HCT116 (cell line): ENCODE results near the gene CDH13. TPM values are rescaled to one million over a fixed set of nuclear protein-coding genes. Genes with fewer than 3 reads are reported as not detected.

Source experiments
- ATAC-seq: fragments of 200-7000 bp; cut with Tn5 transposase; 2 replicates; pipeline ENCODE4 v1.9.1; 2020; ENCODE audit warnings: mild to moderate bottlenecking, moderate library complexity
- BruUV-seq: library from RNA; stranded (reverse); fragments of 400-500 nt; replicated peaks from 2 replicates; lab custom pipeline; 2021; lab: Mats Ljungman, UMichigan
- CTCF ChIA-PET: fragments of 300-600 bp; sonication (Branson Sonifier 250); formaldehyde crosslinking; loops from one replicate; lab custom pipeline; 2021; ENCODE audit warnings: antibody characterized with exemption; lab: Charles Lee
- POLR2A ChIA-PET: fragments of 300-600, 350-600 bp; sonication (Branson Sonifier 250); formaldehyde crosslinking; loops from one replicate; lab custom pipeline; 2021; ENCODE audit warnings: antibody characterized with exemption; lab: Charles Lee
- RAD21 ChIA-PET, 2 experiments: fragments of 300-600 bp; sonication (Branson Sonifier 250); formaldehyde crosslinking; loops; one replicate each; lab custom pipeline; 2023; ENCODE audit warnings: low total read pairs in 2 of 2; ENCODE audit not compliant: uncharacterized antibody in 2 of 2, unreplicated experiment in 2 of 2, low non-redundant PET in 1 of 2; lab: Charles Lee
- DNase-seq: peaks from one replicate; pipeline ENCODE4 v3.0.0-alpha.2; 2010; ENCODE audit warnings: low read depth, low spot score
- H2AFZ ChIP-seq: fragments of 200-600 bp; shearing (Covaris generic), sonication (generic); 2 replicates; pipeline ENCODE4 v1.6.1; 2017; ENCODE audit warnings: low read depth, mixed run types, mixed read lengths, antibody characterized with exemption, low read length; ENCODE audit not compliant: poor library complexity, severe bottlenecking
- H3K27ac ChIP-seq: 2 replicates; pipeline ENCODE4 v1.5.1; 2012; ENCODE audit warnings: low read depth, low read length
- H3K27me3 ChIP-seq: fragments of 200-600 bp; sonication (generic); 2 replicates; pipeline ENCODE4 v1.6.1; 2016; ENCODE audit warnings: mixed run types, low read length, mixed read lengths; ENCODE audit not compliant: insufficient read depth
- H3K36me3 ChIP-seq, 2 experiments: fragments of 200-500 bp in 1 of 2; fragments of 200-600 bp in 1 of 2; sonication (Bioruptor generic) in 1 of 2; sonication (generic) in 1 of 2; 2 replicates each; pipeline versions ENCODE4 v1.5.1 to v1.6.1; 2014 to 2016; ENCODE audit warnings: low read length in 2 of 2, inconsistent platforms in 1 of 2, mixed read lengths in 1 of 2, mixed run types in 1 of 2; ENCODE audit not compliant: insufficient read depth in 2 of 2, control insufficient read depth in 1 of 2
- H3K4me1 ChIP-seq, 2 experiments: fragments of 200-600 bp in 1 of 2; sonication (generic) in 1 of 2; 2 replicates each; pipeline versions ENCODE4 v1.5.1 to v1.6.1; 2012 to 2017; ENCODE audit warnings: low read length in 2 of 2, inconsistent platforms in 1 of 2, mild to moderate bottlenecking in 1 of 2, mixed read lengths in 1 of 2, mixed run types in 1 of 2, moderate library complexity in 1 of 2; ENCODE audit not compliant: insufficient read depth in 2 of 2, control insufficient read depth in 1 of 2
- H3K4me2 ChIP-seq: fragments of 200-600 bp; sonication (generic); 2 replicates; pipeline ENCODE4 v1.6.1; 2017; ENCODE audit warnings: mixed run types, low read length, mixed read lengths
- H3K4me3 ChIP-seq, 2 experiments: fragments of 200-600 bp in 1 of 2; sonication (generic) in 1 of 2; replicated peaks in 1 of 2; 2 replicates each; pipeline ENCODE4 v1.5.1; 2011 to 2016; ENCODE audit warnings: low read length in 2 of 2, control low read depth in 1 of 2, low read depth in 1 of 2, mild to moderate bottlenecking in 1 of 2, mixed read lengths in 1 of 2, mixed run types in 1 of 2
- H3K79me2 ChIP-seq: fragments of 200-600 bp; sonication (generic); 2 replicates; pipeline ENCODE4 v1.6.1; 2017; ENCODE audit warnings: mild to moderate bottlenecking, mixed run types, low read length, moderate library complexity, mixed read lengths; ENCODE audit not compliant: insufficient read depth
- H3K9ac ChIP-seq: fragments of 200-600 bp; sonication (generic); 2 replicates; pipeline ENCODE4 v1.6.1; 2016; ENCODE audit warnings: low read length, mixed read lengths
- H3K9me2 ChIP-seq: fragments of 200-600 bp; sonication (generic), shearing (Covaris generic); 2 replicates; pipeline ENCODE4 v1.6.1; 2017; ENCODE audit warnings: mixed run types, mild to moderate bottlenecking, moderate library complexity; ENCODE audit not compliant: insufficient read depth
- H3K9me3 ChIP-seq, 2 experiments: fragments of 200-500 bp in 1 of 2; fragments of 200-600 bp in 1 of 2; sonication (Bioruptor generic) in 1 of 2; sonication (generic) in 1 of 2; 2 replicates each; pipeline ENCODE4 v1.6.1; 2014 to 2017; ENCODE audit warnings: low read length in 2 of 2, mixed read lengths in 2 of 2, inconsistent platforms in 1 of 2, low read depth in 1 of 2, mild to moderate bottlenecking in 1 of 2, mixed run types in 1 of 2, moderate library complexity in 1 of 2; ENCODE audit not compliant: control insufficient read depth in 1 of 2, insufficient read depth in 1 of 2
- H4K20me1 ChIP-seq: fragments of 200-600 bp; sonication (generic), shearing (Covaris generic); 2 replicates; pipeline ENCODE4 v1.6.1; 2017; ENCODE audit warnings: mixed run types, mild to moderate bottlenecking, moderate library complexity; ENCODE audit not compliant: insufficient read depth
- CBX3 ChIP-seq: IDR thresholded peaks from 2 replicates; pipeline ENCODE4 v1.6.1; 2012; ENCODE audit warnings: low read depth
- EGR1 ChIP-seq: IDR thresholded peaks from 2 replicates; pipeline ENCODE4 v1.6.1; 2012; ENCODE audit warnings: low read depth
- EZH2 ChIP-seq: fragments of 200-600 bp; sonication (generic); IDR thresholded peaks from 2 replicates; pipeline ENCODE4 v1.6.1; 2017; ENCODE audit warnings: antibody characterized with exemption, mixed run types
- EZH2phosphoT487 ChIP-seq: fragments of 200-600 bp; IDR thresholded peaks from 2 replicates; pipeline ENCODE4 v1.6.1; 2018; ENCODE audit warnings: antibody characterized with exemption, borderline replicate concordance
- FOSL1 ChIP-seq: IDR thresholded peaks from 2 replicates; pipeline ENCODE4 v1.6.1; 2012; ENCODE audit warnings: low read depth
- JUND ChIP-seq: IDR thresholded peaks from 2 replicates; pipeline ENCODE4 v1.6.1; 2012
- POLR2A ChIP-seq: IDR thresholded peaks from 2 replicates; pipeline ENCODE4 v1.7.0; 2011; ENCODE audit warnings: borderline replicate concordance; ENCODE audit not compliant: insufficient read depth, insufficient read length; ENCODE audit errors: extremely low read depth
- POLR2AphosphoS5 ChIP-seq: IDR thresholded peaks from 2 replicates; pipeline ENCODE4 v1.6.1; 2011; ENCODE audit warnings: mild to moderate bottlenecking, low read depth, low read length, moderate library complexity
- RAD21 ChIP-seq: IDR thresholded peaks from 2 replicates; pipeline ENCODE4 v1.6.1; 2012; ENCODE audit warnings: low read depth, mild to moderate bottlenecking
- SIN3A ChIP-seq: IDR thresholded peaks from 2 replicates; pipeline ENCODE4 v1.6.1; 2012; ENCODE audit warnings: low read depth
- TCF7L2 ChIP-seq: IDR thresholded peaks from 2 replicates; pipeline ENCODE4 v1.7.0; 2011; ENCODE audit warnings: borderline replicate concordance, inconsistent platforms; ENCODE audit not compliant: insufficient read depth, insufficient read length; ENCODE audit errors: extremely low read depth
- YY1 ChIP-seq: IDR thresholded peaks from 2 replicates; pipeline ENCODE4 v1.6.1; 2011; ENCODE audit warnings: low read length, low read depth, moderate library complexity, mild to moderate bottlenecking; ENCODE audit not compliant: insufficient replicate concordance; ENCODE audit errors: extremely low read depth
- ZFX ChIP-seq: fragments of 450-650 bp; IDR thresholded peaks from 2 replicates; pipeline ENCODE4 v1.6.1; 2017
- ZNF274 ChIP-seq: fragments of 200-500 bp; sonication (Bioruptor generic); IDR thresholded peaks from 2 replicates; pipeline ENCODE4 v1.6.1; 2014; ENCODE audit warnings: mild to moderate bottlenecking, low read depth, low read length, inconsistent platforms
- intact Hi-C: fragments of 100-400 bp; cut with micrococcal nuclease; formaldehyde crosslinking; loops from 2 replicates; pipeline ENCODE4 v1.10.0; 2022
- total RNA-seq: library from RNA; stranded (reverse); gene quantifications from one replicate; pipeline ENCODE4 v1.2.1, GENCODE V29; 2021; ENCODE audit not compliant: unreplicated experiment
- TF ChIP-seq, protein P1 (sequence below): IDR thresholded peaks from 2 replicates; pipeline ENCODE4 v1.6.1; 2011; ENCODE audit warnings: mild to moderate bottlenecking, low read length, moderate library complexity; ENCODE audit not compliant: insufficient replicate concordance; ENCODE audit errors: extremely low read depth
- TF ChIP-seq, protein P2 (sequence below), 3 experiments: fragments of 200-600 bp in 1 of 3; sonication (generic) in 1 of 3; IDR thresholded peaks in 2 of 3; conservative IDR thresholded peaks in 1 of 3; 2 replicates each; pipeline ENCODE4 v1.5.1; 2012 to 2017; ENCODE audit warnings: low read depth in 2 of 3, low read length in 2 of 3, antibody characterized with exemption in 1 of 3, borderline replicate concordance in 1 of 3, control low read depth in 1 of 3, mild to moderate bottlenecking in 1 of 3, mixed read lengths in 1 of 3, mixed run types in 1 of 3, moderate library complexity in 1 of 3; ENCODE audit not compliant: insufficient read depth in 1 of 3
- TF ChIP-seq, protein P3 (sequence below): IDR thresholded peaks from 2 replicates; pipeline ENCODE4 v1.6.1; 2012
- TF ChIP-seq, protein P4 (sequence below): IDR thresholded peaks from 2 replicates; pipeline ENCODE4 v1.6.1; 2012

CDH13 gene
- total RNA-seq, 1 experiment from 2014 or later = not detected

DNA sequence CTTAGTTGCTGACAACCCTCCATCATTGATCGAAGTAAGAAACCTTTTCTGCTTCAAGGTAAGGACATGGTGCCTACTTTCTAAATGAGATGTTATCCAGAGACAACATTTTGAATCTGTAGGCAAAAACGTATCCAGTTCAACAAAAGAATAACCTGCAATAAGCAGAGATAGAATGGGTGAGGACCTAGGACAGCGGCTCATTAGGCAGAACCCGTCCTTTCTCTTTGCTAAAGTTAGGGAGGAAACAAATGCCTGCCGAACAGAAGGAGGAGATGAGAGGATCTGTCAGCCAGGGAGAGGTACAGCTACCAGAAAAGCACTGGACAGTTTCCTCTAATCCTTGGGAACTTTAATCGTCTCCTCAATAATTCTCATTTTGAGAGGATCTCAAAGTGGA lies 183.3 kb downstream of the CDH13 start:
- intact Hi-C loops = no loop called here
- no peaks in the 10 kb centered on the region for H4K20me1 ChIP-seq
- H3K4me3 ChIP-seq = no peak overlapping the region
- POLR2A ChIA-PET = no interaction called here
- no peak for ATAC-seq
- RAD21 ChIA-PET = no interaction called here
- H3K36me3 ChIP-seq = no peaks in the 10 kb centered on the region
- H2AFZ ChIP-seq = no peak overlapping the region
- H3K27me3 ChIP-seq = no peaks in the 10 kb centered on the region
- no TSS peak for BruUV-seq
- no peaks in the 10 kb centered on the region for H3K4me1 ChIP-seq
- H3K9me2 ChIP-seq = no peaks in the 10 kb centered on the region
- no peak for DNase-seq
- no peak overlapping the region for H3K4me2 ChIP-seq
- peaks cover 2 to 9% of the 10 kb centered on the region in 2 experiments; a peak in 2 of 4 replicates for H3K9me3 ChIP-seq
- TF ChIP-seq EZH2phosphoT487 = no peak
- no peak for TF ChIP-seq EZH2
- no peaks in the 10 kb centered on the region for H3K79me2 ChIP-seq
- H3K27ac ChIP-seq = no peak overlapping the region
- H3K9ac ChIP-seq = no peak overlapping the region
- CTCF ChIA-PET = no interaction called here

DNA sequence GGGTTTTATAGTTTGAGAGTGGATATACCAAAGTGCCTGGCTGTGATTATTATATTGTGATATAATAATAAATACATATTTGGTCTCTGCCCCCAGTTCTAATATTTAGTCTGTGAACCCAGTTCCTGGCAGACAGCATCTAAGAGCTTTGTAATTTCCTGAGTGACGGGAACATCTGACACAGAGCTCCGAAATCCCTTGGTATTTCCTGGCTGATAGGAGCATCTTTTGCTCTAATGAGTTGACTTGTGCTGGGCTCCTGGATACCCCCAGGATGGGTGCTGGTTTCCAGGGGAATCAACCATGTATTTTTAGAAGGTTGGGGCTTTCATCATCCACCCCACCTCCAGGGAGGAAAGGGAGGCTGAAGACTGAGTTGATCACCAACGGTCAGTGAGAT lies 187.3 kb downstream of the CDH13 start:
- ChIA-PET RAD21 (no interaction called here), CTCF (no interaction called here), POLR2A (no interaction called here)
- no peaks in the 10 kb centered on the region for H3K27me3 ChIP-seq
- DNase-seq = no peak
- no peak overlapping the region for H2AFZ ChIP-seq
- no peak overlapping the region for H3K4me2 ChIP-seq
- intact Hi-C loops = no loop called here
- H3K79me2 ChIP-seq = no peaks in the 10 kb centered on the region
- H3K4me3 ChIP-seq = no peak overlapping the region
- no peaks in the 10 kb centered on the region for H3K36me3 ChIP-seq
- no peak overlapping the region for H3K9ac ChIP-seq
- no peaks in the 10 kb centered on the region for H3K9me2 ChIP-seq
- no peak for ATAC-seq
- peaks cover 5 to 8% of the 10 kb centered on the region in 2 experiments; a peak in 2 of 4 replicates for H3K9me3 ChIP-seq
- TF ChIP-seq ZFX (no peak), EZH2 (no peak), TCF7L2 (no peak), FOSL1 (no peak), YY1 (no peak), SIN3A (no peak), JUND (no peak), ZNF274 (no peak), RAD21 (no peak), CBX3 (no peak), EGR1 (no peak), POLR2AphosphoS5 (no peak), POLR2A (no peak)
- TF ChIP-seq, protein P1, sequence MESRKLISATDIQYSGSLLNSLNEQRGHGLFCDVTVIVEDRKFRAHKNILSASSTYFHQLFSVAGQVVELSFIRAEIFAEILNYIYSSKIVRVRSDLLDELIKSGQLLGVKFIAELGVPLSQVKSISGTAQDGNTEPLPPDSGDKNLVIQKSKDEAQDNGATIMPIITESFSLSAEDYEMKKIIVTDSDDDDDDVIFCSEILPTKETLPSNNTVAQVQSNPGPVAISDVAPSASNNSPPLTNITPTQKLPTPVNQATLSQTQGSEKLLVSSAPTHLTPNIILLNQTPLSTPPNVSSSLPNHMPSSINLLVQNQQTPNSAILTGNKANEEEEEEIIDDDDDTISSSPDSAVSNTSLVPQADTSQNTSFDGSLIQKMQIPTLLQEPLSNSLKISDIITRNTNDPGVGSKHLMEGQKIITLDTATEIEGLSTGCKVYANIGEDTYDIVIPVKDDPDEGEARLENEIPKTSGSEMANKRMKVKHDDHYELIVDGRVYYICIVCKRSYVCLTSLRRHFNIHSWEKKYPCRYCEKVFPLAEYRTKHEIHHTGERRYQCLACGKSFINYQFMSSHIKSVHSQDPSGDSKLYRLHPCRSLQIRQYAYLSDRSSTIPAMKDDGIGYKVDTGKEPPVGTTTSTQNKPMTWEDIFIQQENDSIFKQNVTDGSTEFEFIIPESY = no peak
- TF ChIP-seq, protein P2, sequence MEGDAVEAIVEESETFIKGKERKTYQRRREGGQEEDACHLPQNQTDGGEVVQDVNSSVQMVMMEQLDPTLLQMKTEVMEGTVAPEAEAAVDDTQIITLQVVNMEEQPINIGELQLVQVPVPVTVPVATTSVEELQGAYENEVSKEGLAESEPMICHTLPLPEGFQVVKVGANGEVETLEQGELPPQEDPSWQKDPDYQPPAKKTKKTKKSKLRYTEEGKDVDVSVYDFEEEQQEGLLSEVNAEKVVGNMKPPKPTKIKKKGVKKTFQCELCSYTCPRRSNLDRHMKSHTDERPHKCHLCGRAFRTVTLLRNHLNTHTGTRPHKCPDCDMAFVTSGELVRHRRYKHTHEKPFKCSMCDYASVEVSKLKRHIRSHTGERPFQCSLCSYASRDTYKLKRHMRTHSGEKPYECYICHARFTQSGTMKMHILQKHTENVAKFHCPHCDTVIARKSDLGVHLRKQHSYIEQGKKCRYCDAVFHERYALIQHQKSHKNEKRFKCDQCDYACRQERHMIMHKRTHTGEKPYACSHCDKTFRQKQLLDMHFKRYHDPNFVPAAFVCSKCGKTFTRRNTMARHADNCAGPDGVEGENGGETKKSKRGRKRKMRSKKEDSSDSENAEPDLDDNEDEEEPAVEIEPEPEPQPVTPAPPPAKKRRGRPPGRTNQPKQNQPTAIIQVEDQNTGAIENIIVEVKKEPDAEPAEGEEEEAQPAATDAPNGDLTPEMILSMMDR (IDR thresholded peaks at IDR 0.05 in 2 of 3, conservative IDR thresholded peaks at IDR 0.05 in 1 of 3; ENCODE audit: borderline replicate concordance in 1 of 3, insufficient read depth in 1 of 3, low read depth in 2 of 3, low read length in 2 of 3) = no peak
- TF ChIP-seq, protein P3, sequence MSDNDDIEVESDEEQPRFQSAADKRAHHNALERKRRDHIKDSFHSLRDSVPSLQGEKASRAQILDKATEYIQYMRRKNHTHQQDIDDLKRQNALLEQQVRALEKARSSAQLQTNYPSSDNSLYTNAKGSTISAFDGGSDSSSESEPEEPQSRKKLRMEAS = no peak
- TF ChIP-seq, protein P4, sequence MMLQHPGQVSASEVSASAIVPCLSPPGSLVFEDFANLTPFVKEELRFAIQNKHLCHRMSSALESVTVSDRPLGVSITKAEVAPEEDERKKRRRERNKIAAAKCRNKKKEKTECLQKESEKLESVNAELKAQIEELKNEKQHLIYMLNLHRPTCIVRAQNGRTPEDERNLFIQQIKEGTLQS = no peak
- no peaks in the 10 kb centered on the region for H3K4me1 ChIP-seq
- H3K27ac ChIP-seq = no peak overlapping the region
- H4K20me1 ChIP-seq = no peaks in the 10 kb centered on the region
- no TSS peak for BruUV-seq
